Measurements from ENCODE around the gene FBXO33.

- TF ChIP-seq, protein P1, sequence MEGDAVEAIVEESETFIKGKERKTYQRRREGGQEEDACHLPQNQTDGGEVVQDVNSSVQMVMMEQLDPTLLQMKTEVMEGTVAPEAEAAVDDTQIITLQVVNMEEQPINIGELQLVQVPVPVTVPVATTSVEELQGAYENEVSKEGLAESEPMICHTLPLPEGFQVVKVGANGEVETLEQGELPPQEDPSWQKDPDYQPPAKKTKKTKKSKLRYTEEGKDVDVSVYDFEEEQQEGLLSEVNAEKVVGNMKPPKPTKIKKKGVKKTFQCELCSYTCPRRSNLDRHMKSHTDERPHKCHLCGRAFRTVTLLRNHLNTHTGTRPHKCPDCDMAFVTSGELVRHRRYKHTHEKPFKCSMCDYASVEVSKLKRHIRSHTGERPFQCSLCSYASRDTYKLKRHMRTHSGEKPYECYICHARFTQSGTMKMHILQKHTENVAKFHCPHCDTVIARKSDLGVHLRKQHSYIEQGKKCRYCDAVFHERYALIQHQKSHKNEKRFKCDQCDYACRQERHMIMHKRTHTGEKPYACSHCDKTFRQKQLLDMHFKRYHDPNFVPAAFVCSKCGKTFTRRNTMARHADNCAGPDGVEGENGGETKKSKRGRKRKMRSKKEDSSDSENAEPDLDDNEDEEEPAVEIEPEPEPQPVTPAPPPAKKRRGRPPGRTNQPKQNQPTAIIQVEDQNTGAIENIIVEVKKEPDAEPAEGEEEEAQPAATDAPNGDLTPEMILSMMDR (IDR thresholded peaks at IDR 0.05) = no peak
- TF ChIP-seq REST (IDR thresholded peaks at IDR 0.05; ENCODE audit: insufficient read depth in 1 of 2, low read depth in 2 of 2, low read length in 1 of 2) = no peak
- TF ChIP-seq POLR2AphosphoS5 (IDR thresholded peaks at IDR 0.05; ENCODE audit: low read depth, low read length) = no peak
Measured at GRCh38 chr14:39382463-39382862, 49.8 kb downstream of the FBXO33 start.
